ENCODE data around the gene CDC5L.

CDC5L gene

DNA sequence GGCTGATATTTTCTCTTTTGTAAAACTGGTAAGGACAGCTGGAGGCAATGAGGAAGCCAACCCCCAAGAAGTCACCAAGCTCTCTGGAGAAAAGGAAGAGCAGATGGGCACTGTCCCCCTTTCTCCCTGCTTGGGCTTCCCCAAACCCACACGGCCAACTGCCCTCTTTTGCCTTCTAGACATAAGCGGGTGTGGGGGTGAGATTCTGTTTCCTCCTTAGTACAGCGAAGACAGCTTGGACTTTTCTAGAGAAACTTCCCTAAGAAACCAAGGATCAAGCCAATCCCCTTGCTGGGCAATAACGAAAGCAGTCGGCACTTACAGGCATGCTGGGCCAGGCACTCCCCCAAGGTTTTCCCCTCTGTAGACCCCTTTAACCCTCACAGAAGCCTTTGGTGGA is 110.3 kb downstream of the CDC5L start:
- TF ChIP-seq, protein P1, sequence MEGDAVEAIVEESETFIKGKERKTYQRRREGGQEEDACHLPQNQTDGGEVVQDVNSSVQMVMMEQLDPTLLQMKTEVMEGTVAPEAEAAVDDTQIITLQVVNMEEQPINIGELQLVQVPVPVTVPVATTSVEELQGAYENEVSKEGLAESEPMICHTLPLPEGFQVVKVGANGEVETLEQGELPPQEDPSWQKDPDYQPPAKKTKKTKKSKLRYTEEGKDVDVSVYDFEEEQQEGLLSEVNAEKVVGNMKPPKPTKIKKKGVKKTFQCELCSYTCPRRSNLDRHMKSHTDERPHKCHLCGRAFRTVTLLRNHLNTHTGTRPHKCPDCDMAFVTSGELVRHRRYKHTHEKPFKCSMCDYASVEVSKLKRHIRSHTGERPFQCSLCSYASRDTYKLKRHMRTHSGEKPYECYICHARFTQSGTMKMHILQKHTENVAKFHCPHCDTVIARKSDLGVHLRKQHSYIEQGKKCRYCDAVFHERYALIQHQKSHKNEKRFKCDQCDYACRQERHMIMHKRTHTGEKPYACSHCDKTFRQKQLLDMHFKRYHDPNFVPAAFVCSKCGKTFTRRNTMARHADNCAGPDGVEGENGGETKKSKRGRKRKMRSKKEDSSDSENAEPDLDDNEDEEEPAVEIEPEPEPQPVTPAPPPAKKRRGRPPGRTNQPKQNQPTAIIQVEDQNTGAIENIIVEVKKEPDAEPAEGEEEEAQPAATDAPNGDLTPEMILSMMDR (conservative IDR thresholded peaks at IDR 0.05; ENCODE audit: low read depth, low read length) = no peak
- no peak for DNase-seq (ENCODE audit: low read depth)
- no peak overlapping the region for H3K4me3 ChIP-seq (ENCODE audit: low read length)

- TF ChIP-seq, protein P1 (conservative IDR thresholded peaks at IDR 0.05; ENCODE audit: low read depth, low read length) = no peak
- no peak overlapping the region for H3K4me3 ChIP-seq (ENCODE audit: low read length)
- DNase-seq (ENCODE audit: low read depth) = no peak
Observed at GRCh38 chr6:44498436-44498835, 110.9 kb downstream of the CDC5L start.

DNA sequence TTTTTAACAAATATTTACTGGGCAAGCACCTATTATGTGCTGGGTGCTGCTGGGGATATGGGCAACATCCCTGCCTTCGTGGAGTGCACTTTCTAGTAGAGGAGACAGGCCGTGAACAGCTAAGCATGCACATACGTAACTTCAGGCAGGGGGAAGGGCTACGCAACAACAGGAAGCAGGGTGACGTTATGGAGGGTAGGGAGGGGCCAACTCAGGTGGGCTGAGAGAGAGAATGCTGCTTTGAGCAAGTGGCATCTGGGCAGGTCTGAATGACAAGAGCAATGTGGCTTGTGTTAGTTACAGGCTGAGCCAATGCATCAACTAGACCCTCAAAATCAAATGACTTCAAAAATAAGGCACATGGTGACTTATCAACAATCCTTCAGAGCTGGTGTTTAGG is 112.1 kb downstream of the CDC5L start:
- TF ChIP-seq, protein P1 (conservative IDR thresholded peaks at IDR 0.05; ENCODE audit: low read depth, low read length) = no peak
- DNase-seq (ENCODE audit: low read depth) = no peak
- H3K4me3 ChIP-seq (ENCODE audit: low read length) = no peak overlapping the region

Measured in retinal pigment epithelial cell (primary cell).